ENCODE data around the gene LRRTM3. TPM values are rescaled to one million over a fixed set of nuclear protein-coding genes. Genes with fewer than 3 reads are reported as not detected.

The LRRTM3 gene
- total RNA-seq, 1 donor from 2014 or later = not detected

GRCh38 chr10:67004690-67005089 is 78.9 kb downstream of the LRRTM3 start:
- Histone ChIP-seq H3K36me3 (ENCODE audit: control insufficient read depth, insufficient read depth, low read length) (no peaks in the 10 kb centered on the region), H3K4me3 (ENCODE audit: low read depth, low read length) (no peak overlapping the region), H3K27me3 (ENCODE audit: control insufficient read depth, insufficient read depth, low read length) (no peaks in the 10 kb centered on the region)
- DNase-seq (ENCODE audit: low read depth) = no peak
- TF ChIP-seq CTCF (IDR thresholded peaks at IDR 0.05; ENCODE audit: insufficient read depth, low read length, poor library complexity, severe bottlenecking) = no peak

- Histone ChIP-seq H3K27me3 (ENCODE audit: control insufficient read depth, insufficient read depth, low read length) (no peaks in the 10 kb centered on the region), H3K36me3 (ENCODE audit: control insufficient read depth, insufficient read depth, low read length) (no peaks in the 10 kb centered on the region), H3K4me3 (ENCODE audit: low read depth, low read length) (no peak overlapping the region)
- TF ChIP-seq CTCF (IDR thresholded peaks at IDR 0.05; ENCODE audit: insufficient read depth, low read length, poor library complexity, severe bottlenecking) = no peak
- no peak for DNase-seq (ENCODE audit: low read depth)
Observed at GRCh38 chr10:67005981-67006380, 80.1 kb downstream of the LRRTM3 start.

DNA sequence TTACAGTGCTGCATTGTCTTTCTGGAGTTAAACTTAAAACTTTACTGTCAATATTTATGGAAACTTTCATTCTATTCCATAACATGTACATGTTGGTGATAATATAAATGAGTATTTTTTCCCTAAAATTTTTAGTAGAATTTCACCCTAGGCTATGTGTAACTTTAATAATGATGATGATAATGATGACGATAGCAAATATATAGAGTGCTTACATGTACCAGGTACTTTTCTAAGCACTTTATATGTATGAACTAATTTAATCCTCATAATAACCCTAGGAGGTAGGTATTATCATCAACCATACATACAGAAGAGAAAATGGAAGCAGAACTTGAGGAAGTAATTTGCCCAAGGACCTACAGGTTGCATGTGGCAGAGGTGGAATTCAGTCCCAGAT is 85.6 kb downstream of the LRRTM3 start:
- TF ChIP-seq CTCF (IDR thresholded peaks at IDR 0.05; ENCODE audit: insufficient read depth, low read length, poor library complexity, severe bottlenecking) = no peak
- no peak for DNase-seq (ENCODE audit: low read depth)
- Histone ChIP-seq H3K4me3 (ENCODE audit: low read depth, low read length) (no peak overlapping the region), H3K27me3 (ENCODE audit: control insufficient read depth, insufficient read depth, low read length) (no peaks in the 10 kb centered on the region), H3K36me3 (ENCODE audit: control insufficient read depth, insufficient read depth, low read length) (no peaks in the 10 kb centered on the region)

GRCh38 chr10:67011981-67012380 is 86.1 kb downstream of the LRRTM3 start:
- H3K4me3 ChIP-seq (ENCODE audit: low read depth, low read length) = no peak overlapping the region
- DNase-seq (ENCODE audit: low read depth) = no peak
- no peaks in the 10 kb centered on the region for H3K36me3 ChIP-seq (ENCODE audit: control insufficient read depth, insufficient read depth, low read length)
- TF ChIP-seq CTCF (IDR thresholded peaks at IDR 0.05; ENCODE audit: insufficient read depth, low read length, poor library complexity, severe bottlenecking) = no peak
- H3K27me3 ChIP-seq (ENCODE audit: control insufficient read depth, insufficient read depth, low read length) = no peaks in the 10 kb centered on the region

DNA sequence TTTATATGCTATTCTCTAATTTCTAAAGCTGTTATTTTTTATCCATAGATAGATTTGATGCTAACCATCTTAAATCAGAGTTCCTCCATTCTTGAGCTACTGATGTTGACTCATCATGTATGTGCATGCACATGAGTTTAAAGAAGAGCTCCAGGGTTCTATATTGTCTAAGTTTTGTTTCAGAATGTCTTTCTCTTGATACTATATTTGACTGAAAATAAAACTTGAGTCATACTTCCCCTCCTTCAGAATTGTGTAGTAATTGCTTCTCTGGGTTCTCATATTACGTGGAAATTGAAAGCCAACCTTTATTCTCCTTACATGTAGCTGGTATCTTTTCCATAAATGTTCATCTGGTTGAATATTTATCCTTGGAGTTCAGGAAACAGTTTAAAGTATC is 89.4 kb downstream of the LRRTM3 start:
- no peak for DNase-seq (ENCODE audit: low read depth)
- Histone ChIP-seq H3K27me3 (ENCODE audit: control insufficient read depth, insufficient read depth, low read length) (no peaks in the 10 kb centered on the region), H3K4me3 (ENCODE audit: low read depth, low read length) (no peak overlapping the region), H3K36me3 (ENCODE audit: control insufficient read depth, insufficient read depth, low read length) (no peaks in the 10 kb centered on the region)
- no peak for TF ChIP-seq CTCF (IDR thresholded peaks at IDR 0.05; ENCODE audit: insufficient read depth, low read length, poor library complexity, severe bottlenecking)

GRCh38 chr10:67017218-67017617 is 91.4 kb downstream of the LRRTM3 start:
- no peak for DNase-seq (ENCODE audit: low read depth)
- no peak for TF ChIP-seq CTCF (IDR thresholded peaks at IDR 0.05; ENCODE audit: insufficient read depth, low read length, poor library complexity, severe bottlenecking)

More at GRCh38 chr10:67017218-67017617, 91.4 kb downstream of the LRRTM3 start:
- no peaks in the 10 kb centered on the region for H3K27me3 ChIP-seq (ENCODE audit: control insufficient read depth, insufficient read depth, low read length)
- no peaks in the 10 kb centered on the region for H3K36me3 ChIP-seq (ENCODE audit: control insufficient read depth, insufficient read depth, low read length)
- H3K4me3 ChIP-seq (ENCODE audit: low read depth, low read length) = no peak overlapping the region
